Myocyte (in vitro differentiated cells): ENCODE results near the gene FIGNL1. TPM values are rescaled to one million over a fixed set of nuclear protein-coding genes. Genes with fewer than 3 reads are reported as not detected.

ENCODE experiments used
- DNase-seq: peaks from one replicate; pipeline ENCODE4 v3.0.0-alpha.2; 2012; ENCODE audit warnings: low read depth
- polyA plus RNA-seq: library from polyadenylated mRNA; unstranded; fragments of >200 nt; gene quantifications from one replicate; pipeline ENCODE4 v1.2.1, GENCODE V29; 2012; ENCODE audit warnings: missing spikeins
- total RNA-seq: library from RNA; depleted of rRNA; stranded (reverse); fragments of >200 nt; gene quantifications from 2 replicates; pipeline ENCODE4 v1.2.3, GENCODE V29; 2014

Gene FIGNL1, protein sequence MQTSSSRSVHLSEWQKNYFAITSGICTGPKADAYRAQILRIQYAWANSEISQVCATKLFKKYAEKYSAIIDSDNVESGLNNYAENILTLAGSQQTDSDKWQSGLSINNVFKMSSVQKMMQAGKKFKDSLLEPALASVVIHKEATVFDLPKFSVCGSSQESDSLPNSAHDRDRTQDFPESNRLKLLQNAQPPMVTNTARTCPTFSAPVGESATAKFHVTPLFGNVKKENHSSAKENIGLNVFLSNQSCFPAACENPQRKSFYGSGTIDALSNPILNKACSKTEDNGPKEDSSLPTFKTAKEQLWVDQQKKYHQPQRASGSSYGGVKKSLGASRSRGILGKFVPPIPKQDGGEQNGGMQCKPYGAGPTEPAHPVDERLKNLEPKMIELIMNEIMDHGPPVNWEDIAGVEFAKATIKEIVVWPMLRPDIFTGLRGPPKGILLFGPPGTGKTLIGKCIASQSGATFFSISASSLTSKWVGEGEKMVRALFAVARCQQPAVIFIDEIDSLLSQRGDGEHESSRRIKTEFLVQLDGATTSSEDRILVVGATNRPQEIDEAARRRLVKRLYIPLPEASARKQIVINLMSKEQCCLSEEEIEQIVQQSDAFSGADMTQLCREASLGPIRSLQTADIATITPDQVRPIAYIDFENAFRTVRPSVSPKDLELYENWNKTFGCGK
- total RNA-seq, result 14.7 and 16.5 TPM in 2 replicates
- 3.0 TPM for polyA plus RNA-seq

DNA sequence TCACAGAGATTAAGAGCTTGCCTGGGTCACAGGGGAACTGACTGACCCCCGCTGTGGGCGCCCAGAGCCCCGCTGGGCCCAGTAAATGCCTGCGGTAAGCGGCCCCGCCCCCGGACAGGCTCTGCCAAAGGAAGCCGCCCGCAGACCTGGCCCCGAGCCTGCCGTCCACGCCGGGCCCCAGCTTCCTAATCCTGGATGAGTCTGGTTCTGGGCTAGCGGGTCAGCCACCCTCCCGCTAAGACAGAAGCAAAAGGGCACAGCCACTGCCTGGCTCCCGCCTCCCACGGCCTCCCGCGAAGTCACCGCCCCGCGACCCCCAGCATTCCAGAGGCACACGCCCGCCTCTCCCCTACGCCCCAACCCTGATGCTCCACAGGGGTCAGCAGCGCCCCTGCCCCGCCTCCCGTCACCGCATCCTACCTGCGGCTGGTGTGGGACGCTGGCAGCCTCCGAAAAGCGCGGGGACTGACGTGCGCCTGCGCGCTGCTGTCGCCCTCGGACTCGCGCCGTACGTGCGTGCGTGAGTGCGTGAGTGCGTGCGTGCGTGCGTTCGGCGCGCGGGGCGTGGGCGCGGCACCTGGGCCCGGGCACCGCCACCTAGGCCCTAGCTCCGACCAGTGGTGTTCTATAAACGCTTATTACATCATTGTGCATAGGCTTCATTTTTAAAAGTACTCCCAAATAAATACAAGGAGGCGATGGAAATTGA is at the start of gene FIGNL1:
FIGNL1 (minus strand) TSS at position 470 of the 709 bp plus-strand sequence. CDS start 3,063 bp downstream, outside the sequence.
- peak; percentile 85 for DNase-seq

DNA sequence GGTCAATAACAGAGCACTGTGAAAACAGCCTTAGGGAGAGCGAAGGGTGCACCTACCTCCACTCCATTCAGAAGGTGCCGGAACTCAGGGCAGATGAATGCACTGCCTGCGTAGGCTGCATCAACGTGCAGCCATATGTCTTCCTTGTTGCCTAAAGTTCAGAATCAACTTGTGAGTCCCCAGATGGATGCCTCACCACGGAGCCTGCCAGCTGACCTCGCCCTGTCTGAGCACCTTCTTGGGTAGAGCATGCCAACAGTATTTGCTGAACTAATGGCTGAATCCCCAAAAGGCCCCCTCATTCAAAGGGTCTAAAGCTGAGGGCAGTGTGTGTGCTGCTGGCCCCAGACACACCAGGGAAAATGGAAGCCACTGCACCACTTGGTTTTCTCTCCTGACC is 48.9 kb upstream of the FIGNL1 start:
- no peak for DNase-seq

DNA sequence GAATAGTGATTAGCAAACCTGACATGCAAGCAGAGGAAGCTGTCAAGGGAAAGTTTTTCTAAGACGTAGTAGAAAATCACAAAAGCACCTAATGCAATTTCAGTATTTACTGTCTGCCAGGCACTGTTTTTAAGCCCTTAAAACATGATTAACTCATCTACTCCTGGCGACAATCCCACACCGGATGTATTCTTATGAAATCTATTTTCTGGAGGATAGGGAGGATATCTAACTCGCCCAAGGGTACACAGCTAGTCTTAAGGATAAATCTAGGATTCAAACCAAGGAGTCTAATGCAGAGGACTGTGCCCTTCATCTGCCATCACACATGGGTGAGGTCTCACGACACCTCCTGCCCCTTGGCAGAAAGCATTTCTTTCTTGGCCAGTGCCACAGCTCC is 47.8 kb upstream of the FIGNL1 start:
- DNase-seq, result peak; percentile 41

DNA sequence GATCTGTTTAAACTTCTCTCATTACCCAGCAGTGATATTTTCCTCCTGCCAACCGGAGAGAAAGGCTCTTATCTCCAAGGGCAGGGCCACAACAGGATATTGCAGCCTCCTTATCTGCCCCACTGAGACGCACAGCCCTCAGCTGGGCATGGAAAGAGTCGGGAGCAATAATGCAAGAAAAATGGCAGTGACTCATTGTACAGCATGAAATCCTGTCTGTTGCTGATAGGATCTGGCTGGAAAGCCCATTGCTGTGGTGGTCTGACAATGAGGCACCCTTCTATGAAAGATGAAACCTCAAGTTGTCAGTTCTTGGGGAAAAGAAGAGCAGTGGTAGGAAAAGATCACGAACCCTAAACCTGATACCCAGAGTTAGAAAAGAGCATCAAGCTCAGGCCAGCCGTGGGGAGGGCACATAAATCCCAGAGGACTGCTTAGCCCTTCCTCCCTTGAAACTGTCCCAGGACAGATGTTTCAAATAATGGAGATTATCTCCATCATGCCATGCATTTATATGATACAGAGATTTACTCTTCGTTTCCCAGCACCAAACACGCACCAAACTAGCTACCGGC is 47.0 kb upstream of the FIGNL1 start:
- peak; percentile 56 for DNase-seq

DNA sequence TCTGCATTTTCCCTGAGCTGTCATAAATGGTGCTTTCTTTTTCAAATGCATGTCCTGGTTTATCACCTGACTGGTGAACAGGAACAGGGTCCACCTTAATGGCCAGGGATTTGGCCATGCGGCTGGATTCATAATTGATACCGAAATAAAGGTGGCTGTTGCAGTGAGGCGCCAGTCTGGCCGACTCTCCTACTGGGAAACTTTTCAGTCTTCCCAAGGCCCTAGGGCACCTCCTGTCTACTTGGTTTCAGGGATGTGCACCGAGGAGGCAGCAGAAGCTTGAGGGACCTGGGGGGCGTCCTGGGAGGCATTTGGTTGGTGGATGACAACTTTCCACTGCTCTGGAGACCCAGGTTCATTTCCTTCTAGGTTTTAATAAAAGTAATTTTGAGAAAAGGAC is 46.4 kb upstream of the FIGNL1 start:
- no peak for DNase-seq

DNA sequence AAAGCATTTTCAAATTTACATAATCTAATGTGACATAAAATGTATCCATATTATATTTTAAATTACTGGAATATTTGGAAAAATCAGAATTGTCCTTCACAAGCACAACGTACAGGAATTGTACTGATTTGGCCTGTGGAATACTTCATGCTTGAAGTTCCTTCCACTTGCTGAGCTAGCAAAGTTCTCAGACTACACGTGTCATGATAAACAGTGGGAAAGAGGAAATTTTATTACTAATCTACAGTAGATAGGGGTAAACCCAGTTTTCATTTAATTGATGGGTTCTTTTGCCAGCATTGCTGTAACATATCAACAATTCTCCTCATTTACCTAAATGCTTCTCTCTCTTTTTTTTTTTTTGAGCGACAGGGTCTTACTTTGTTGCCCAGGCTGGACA is 45.6 kb upstream of the FIGNL1 start:
- DNase-seq, result no peak

DNA sequence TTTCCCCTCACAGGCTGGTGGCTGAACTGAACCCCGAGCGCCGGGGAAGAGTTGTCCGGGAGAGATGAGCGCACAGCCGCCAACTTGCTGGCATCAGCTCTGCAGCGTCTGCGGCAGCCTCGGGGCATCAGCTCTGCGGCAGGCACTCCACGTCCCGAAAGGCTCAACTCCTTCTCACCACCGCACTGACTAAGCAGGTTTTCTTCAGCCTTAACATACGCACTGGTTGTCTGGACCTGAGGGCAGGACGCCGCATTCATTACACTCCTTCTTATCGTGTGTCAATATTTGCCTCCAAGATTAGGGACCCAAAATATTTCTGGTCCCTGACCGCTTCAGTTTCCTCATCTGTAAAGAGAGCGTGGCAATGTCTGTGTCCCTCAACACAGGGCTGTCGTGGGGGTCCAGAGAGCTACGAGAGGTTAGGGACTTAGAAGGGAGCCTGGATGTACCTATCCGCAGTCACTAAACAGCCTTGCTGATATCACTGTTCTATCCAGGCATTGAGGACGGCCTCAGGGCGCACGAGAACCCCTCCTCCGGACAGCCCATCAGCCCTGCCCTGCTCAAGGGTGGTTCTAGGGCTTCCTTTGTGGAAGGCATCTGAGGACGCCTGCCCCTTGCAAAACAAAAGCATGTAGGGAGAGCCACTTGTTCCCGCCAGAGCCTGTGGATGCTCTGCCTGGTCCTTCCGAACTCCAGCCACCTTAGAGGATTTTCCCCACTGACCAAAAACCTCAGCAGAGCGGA is 42.8 kb upstream of the FIGNL1 start:
- DNase-seq, result no peak

DNA sequence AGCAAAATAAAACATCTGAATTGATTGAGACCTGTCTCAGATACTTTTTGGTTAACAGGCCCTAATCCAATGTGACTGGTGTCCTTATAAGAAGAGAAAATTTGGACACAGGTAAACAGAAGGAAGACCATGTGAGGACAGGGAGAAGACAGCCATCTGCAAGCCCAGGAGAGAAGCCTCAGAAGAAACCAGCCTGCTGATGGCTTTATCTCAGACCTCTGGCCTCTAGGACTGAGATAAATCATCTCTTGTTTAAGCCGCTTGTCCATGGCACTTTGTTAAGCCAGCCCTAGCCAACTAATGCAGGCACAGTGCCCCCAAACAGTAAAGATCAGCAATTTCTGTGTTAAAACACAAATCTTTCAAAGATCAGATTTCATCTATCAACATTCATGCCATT is 41.8 kb upstream of the FIGNL1 start:
- DNase-seq, result no peak

DNA sequence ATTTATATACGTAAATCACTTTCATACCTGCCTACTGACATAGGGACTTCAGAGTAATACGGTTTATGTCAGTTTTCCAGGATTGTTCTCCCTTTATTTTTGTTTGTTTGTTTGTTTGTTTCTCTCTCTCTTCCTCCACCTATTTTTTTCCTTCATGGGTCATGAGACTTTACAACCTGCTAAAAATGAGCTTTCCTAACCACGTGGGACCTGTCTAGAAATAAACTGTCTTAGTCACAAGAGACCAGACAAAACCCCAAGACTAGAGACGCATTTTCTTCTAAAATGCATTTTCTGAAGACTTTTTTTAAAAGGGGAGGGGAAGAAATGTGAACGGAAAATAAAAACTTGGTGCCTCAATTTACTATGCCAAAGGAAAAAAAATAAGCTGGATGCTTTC is 41.1 kb upstream of the FIGNL1 start:
- no peak for DNase-seq

DNA sequence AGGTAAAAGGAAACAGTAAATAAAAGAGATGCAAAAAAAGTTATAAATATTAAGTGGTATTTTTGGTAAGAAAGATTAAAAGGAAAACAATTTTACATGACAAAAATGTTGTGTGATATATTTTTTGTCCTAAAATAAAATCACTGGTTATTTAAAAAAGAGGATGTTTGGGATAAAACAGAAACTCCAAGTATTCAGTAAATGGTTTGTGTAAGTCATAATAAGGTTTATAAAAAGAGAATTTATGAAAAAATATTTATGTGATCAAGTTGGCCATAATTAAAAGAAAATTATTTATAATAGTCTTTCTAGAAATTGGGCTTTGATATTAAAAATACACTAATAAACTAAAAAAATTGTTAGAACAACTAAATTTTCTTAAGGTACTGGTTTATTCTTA is 38.2 kb upstream of the FIGNL1 start:
- DNase-seq, result no peak

DNA sequence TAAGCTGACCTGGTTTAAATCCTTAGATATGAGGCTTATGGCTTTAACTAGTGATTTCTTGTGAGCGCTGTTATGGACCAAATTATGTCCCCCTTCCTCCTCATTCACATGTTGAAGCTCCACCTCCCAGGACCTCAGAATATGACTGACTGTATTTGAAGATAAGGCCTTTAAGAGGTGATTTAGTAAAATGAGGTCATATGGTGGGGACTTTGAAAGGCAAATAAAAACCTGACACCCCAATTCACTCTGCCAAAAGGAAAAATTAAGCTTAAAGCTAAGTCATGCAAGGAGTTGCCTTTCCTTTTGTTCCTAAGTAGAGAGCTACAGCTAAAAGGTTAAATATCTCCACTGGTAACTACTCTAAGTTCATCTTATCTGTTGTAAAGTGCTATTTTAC is 36.4 kb upstream of the FIGNL1 start:
- DNase-seq, result no peak

DNA sequence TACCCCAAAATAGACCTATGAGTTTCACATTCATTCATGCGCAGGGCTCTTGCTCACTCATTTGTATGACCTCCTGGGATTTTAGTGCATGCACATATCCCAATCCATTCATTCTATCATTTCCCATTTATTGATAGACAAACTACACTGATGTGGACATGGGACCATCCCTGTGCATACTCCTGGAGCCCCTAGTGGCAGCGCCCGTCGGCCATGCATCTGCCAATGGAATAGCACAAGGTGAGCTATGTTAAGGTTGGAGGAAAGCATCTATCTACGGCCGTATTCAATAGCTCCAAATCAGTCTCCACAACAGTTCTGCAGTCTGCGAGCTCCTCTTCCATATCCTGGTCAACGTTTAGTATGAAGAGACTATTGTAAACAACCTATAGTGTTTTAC is 31.7 kb upstream of the FIGNL1 start:
- no peak for DNase-seq

DNA sequence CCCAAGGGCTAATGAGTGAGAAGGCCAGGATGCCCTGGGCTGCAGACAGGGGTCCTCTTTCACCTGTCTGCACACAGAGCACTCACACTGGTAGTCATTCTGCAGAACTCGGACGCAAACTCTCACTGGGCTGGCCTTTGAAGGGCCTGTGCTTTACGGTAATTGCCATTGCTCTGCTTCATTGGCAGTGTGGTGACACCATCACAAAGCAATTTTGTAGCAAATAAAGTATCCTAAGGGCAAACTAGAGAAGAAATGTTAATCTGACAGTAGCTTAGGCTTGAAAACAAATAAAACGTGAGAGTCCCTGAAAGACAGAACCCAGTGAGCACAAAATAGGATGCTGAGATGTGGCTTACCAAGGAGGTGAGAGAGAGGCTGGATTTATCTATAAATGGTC is 30.6 kb upstream of the FIGNL1 start:
- DNase-seq, result no peak

DNA sequence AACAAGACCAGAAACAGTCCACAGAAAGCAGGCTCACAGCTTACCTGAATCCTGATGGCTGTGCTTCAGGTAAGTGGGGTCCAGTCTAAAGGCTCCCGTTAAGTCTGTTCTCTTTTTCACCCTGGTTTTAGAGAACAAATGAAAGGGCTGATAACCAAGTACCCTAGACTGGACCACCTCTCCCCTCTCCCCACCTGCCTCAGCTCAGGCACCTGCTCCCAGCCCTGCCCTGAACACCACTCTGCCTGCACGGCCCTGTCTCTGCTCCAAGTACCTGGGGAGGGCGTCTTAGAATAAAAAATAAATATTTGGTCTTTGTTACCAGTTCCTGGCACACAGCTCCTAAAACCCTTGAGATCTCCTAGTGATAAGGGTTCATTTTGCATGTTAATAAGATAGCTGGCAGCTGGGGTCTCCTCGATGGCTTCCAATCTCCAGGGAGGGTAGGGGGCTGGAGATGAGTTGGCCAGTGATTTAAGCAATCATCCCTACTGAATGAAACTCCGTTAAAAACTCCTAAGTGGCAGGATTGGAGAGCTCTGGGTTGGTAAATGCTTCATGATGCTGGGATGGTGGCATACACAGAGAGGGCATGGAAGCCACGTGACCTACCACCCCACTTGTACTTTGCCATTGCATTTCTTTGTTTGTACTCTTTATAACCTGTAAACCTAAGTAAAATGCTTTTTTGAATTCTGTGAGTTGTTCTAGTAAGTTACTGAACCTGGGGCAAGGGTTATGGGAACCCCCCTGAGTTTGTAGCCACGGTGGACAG is 29.8 kb upstream of the FIGNL1 start:
- no peak for DNase-seq

DNA sequence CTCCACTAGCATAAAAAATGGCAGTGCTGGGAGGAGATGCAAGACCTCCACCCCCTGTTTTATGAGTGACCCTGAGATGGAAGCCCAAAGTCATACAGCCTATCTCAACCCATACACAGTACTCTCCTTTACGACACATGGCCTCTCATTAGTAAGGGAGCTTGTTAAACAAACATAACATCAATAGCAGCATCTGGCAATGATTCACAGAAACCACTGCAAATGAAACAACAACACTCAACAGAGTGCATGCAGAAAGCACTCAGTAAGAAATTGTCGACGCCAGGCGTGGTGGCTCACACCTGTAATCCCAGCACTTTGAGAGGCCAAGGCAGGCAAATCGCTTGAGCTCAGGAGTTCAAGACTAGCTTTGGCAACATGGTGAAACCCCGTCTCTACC is 27.5 kb upstream of the FIGNL1 start:
- DNase-seq, result no peak

DNA sequence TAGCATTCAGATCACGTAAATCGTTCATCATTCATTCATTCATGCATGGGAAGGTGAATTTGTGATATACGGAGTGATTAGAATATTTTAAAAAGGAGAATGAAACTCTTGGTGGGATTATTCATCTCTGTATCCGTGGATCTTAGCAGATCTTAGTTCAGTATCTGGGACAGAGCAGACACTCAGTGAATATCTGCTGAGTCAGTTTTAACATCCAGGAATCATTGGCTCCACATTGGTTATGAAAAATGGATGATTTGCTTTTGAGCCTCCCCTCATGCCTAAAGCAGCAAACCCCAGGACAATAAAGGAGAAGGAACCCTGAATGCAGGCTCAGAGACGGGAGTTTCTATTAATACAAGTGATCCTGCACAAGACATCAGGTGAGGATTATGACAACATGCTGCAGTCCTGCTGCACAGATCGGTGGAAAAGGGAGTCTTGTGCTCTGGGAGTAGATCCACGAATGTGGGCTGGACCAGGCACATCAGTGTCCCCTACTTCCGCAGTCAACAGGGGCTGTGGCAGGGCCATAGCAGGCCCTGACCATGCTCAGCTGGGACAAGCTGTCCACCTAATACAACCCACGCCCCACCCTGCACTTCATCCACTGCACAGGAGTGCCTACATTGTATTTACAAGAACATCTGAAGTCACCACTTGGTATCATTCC is 26.9 kb upstream of the FIGNL1 start:
- DNase-seq, result no peak

DNA sequence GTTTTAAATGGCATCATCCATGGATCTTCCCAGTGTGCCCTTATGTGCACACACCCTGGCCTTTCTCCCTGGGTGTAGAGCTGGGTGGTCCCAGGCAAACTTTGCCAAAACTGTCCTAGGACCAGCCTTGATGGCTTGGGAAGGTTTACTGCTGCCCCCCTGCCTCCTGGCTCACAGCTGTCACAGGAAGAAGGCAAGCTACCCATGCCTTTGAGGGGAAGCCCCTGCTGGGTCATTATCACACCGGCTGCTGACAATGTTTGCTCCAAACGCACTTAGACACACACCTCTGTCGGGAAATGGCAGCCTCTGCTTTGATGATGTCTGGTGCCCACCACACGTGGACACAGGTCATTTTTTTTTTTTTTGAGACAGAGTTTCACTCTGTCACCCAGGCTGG is 25.2 kb upstream of the FIGNL1 start:
- no peak for DNase-seq

DNA sequence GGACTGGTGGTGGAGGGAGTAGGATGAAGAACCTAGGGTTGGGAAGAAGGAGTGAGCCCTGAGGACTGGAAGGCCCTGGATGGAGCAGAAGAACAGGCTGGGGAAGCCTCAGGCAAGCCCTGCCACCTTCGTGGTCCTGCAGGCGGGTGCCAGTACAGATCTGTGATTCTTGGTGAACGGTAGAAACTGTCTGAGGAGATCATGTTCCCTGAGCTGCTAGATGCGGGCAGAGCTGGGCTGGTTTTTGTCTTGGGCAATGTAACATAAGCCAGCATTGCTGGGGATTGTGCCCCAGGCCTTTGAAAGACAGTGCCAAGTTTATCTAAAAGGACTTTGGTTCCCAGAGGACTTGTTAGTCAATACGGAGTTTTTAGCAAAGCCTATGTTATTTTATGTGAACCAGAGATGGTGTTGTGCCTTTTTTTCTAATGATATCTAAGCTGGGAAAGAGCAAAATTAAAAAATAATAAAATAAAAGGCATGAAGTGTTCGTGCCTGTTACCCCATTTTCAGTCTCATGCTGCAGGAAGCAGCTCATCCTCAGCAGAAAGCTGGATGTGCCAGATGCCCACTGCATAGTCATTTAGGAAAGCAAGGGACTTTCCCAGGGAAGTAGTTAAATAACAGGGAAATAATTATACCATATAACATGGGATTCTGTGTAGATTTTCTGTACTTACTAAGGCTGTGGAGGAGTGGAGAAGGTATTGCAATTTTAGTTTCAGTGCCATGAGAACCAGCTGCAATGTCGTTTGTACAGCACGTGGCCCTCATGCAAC is 24.4 kb upstream of the FIGNL1 start:
- DNase-seq, result no peak

DNA sequence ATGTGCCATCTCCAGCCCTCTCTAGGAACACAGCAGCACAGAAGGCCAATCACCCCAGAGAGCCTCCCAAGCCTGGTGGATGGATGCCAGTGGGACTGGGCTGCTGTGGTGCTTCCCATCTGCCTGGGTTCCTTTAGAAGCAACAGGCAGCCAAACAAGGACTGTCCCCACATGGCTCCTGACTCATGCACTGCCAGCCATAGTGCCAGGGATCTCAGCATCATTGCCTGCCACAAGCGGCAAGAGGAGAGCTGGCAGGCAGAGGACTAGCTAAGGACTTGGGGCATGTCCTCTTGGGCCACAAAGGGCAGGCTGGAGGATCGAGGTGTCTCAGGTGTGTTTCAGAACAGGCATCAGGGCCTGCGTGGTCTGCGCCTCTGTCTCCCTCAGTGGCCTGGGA is 23.4 kb upstream of the FIGNL1 start:
- DNase-seq, result peak; percentile 43
